ENCODE results near the gene PITX1.

Gene PITX1

GRCh38 chr5:135062216-135063055, 28.4 kb upstream of the PITX1 start:
- DNase-seq (ENCODE audit: low spot score): no peak

- DNase-seq (ENCODE audit: low spot score): no peak
These were observed 27.0 kb upstream of the PITX1 start for GRCh38 chr5:135061001-135061400.

GRCh38 chr5:135060021-135060420, 26.0 kb upstream of the PITX1 start:
- DNase-seq (ENCODE audit: low spot score): no peak

GRCh38 chr5:135059000-135059923, 25.2 kb upstream of the PITX1 start:
- DNase-seq (ENCODE audit: low spot score): no peak

GRCh38 chr5:135058331-135058732, 24.3 kb upstream of the PITX1 start:
- DNase-seq (ENCODE audit: low spot score): no peak

GRCh38 chr5:135057233-135057632, 23.2 kb upstream of the PITX1 start:
- no peak for DNase-seq (ENCODE audit: low spot score)

GRCh38 chr5:135056316-135057030, 22.4 kb upstream of the PITX1 start:
- no peak for DNase-seq (ENCODE audit: low spot score)

- DNase-seq (ENCODE audit: low spot score): no peak
These were observed 21.4 kb upstream of the PITX1 start for GRCh38 chr5:135055396-135055795.

- no peak for DNase-seq (ENCODE audit: low spot score)
These were observed 20.5 kb upstream of the PITX1 start for GRCh38 chr5:135054546-135054945.

- no peak for DNase-seq (ENCODE audit: low spot score)
These were observed 20.0 kb upstream of the PITX1 start for GRCh38 chr5:135053989-135054388.

GRCh38 chr5:135053278-135053677, 19.2 kb upstream of the PITX1 start:
- DNase-seq (ENCODE audit: low spot score): no peak

GRCh38 chr5:135052511-135053145, 18.6 kb upstream of the PITX1 start:
- DNase-seq (ENCODE audit: low spot score): no peak

GRCh38 chr5:135051872-135052271, 17.8 kb upstream of the PITX1 start:
- no peak for DNase-seq (ENCODE audit: low spot score)

GRCh38 chr5:135051399-135051798, 17.4 kb upstream of the PITX1 start:
- DNase-seq (ENCODE audit: low spot score): no peak

- DNase-seq (ENCODE audit: low spot score): no peak
These were observed 16.3 kb upstream of the PITX1 start for GRCh38 chr5:135050244-135050767.

- DNase-seq (ENCODE audit: low spot score): no peak
These were observed 14.9 kb upstream of the PITX1 start for GRCh38 chr5:135048930-135049329.

GRCh38 chr5:135048286-135048685, 14.3 kb upstream of the PITX1 start:
- DNase-seq (ENCODE audit: low spot score): no peak

GRCh38 chr5:135047347-135047695, 13.3 kb upstream of the PITX1 start:
- DNase-seq (ENCODE audit: low spot score): no peak

- DNase-seq (ENCODE audit: low spot score): no peak
These were observed 12.8 kb upstream of the PITX1 start for GRCh38 chr5:135046661-135047346.

GRCh38 chr5:135045488-135045887, 11.5 kb upstream of the PITX1 start:
- no peak for DNase-seq (ENCODE audit: low spot score)

- DNase-seq (ENCODE audit: low spot score): no peak
These were observed 8.6 kb upstream of the PITX1 start for GRCh38 chr5:135042595-135042994.
